Middle frontal gyrus (tissue), 1 donor: ENCODE results near the gene MC1R.
A peak's percentile ranks its signal among the peaks of the same experiment; 100 is the strongest.
"Not testable (repeated sequence)": the region's sequence is repeated elsewhere in the genome, so short reads cannot be mapped to it uniquely, and the experiment has no call there.

Source experiments
- DNase-seq: peaks from one replicate; pipeline ENCODE4 v3.0.0-alpha.2; 2015; ENCODE audit warnings: low spot score; ENCODE audit errors: extremely low spot score

The MC1R gene

DNA sequence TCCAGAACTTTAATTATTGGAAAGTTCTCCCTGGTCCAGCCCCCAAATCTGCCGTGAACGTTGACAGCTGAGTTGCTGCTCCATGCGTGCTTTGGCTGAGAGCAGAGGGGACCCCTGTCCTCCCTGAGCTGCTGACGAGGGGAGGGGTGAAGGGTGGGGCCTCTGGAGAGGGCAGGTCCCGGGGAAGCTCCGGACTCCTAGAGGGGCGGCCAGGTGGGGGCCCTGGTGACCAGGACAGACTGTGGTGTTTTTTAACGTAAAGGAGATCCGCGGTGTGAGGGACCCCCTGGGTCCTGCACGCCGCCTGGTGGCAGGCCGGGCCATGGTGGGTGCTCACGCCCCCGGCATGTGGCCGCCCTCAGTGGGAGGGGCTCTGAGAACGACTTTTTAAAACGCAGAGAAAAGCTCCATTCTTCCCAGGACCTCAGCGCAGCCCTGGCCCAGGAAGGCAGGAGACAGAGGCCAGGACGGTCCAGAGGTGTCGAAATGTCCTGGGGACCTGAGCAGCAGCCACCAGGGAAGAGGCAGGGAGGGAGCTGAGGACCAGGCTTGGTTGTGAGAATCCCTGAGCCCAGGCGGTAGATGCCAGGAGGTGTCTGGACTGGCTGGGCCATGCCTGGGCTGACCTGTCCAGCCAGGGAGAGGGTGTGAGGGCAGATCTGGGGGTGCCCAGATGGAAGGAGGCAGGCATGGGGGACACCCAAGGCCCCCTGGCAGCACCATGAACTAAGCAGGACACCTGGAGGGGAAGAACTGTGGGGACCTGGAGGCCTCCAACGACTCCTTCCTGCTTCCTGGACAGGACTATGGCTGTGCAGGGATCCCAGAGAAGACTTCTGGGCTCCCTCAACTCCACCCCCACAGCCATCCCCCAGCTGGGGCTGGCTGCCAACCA lies at the start of gene MC1R:
Gene MC1R (plus strand): TSS at position 410 of the 895 bp plus-strand sequence. CDS start 397 bp downstream, at position 807.
- no peak for DNase-seq

DNA sequence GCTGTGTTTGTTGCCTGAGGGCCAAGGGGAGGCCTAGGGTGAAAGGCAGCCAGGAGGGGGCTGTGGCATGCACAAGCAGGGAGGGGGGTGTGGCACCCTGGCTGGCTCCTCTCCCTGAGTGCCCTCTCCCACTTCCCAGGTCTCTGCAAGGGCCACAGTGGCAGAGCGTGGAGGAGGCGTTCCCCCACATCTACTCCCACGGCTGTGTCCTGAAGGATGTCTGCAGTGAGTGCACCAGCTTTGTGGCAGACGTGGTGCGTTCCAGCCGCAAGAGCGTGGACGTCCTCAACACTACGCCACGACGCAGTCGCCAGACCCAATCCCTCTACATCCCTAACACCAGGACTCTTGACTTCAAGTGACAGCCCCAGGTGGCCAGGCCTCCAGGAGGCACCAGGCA lies 48.8 kb upstream of the MC1R start:
- no peak for DNase-seq

DNA sequence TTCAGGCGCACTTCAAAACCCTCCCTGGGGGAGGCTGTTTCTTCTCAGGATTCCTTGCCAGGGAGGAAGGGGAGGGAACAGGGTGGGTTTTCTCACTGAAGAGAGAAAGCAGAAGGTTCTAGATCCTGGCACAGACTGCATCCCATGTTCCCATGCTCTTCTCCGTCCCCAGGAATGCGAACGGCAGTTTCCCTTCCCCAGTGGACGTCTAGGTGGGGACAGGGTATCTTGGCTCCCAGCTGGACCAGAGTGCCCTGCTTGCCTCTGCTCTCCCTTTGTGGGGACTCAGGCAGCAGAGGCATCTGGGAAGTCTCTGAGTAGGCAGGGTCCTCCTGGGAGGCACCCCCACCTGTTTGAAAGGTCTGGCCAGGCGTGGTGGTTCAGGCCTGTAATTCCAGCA lies 48.2 kb upstream of the MC1R start:
- DNase-seq, result no peak

DNA sequence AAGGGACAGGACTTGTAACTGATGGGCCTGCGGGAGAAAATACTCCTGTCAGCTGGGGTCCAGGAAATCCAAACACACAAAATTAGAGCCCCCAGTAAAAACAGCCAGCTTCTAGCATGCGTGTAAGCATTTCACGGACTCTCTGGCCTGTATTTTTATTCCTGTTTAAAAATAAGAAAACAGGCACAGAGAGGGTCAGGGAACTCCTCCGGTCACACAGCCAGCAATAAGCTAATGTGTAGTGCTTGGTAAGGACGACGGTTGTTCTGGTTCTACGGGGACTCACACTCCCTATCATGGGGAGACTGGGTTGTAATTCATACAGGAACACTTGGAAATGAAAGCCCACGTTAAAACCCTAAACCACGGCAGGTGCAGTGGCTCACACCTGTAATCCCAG lies 46.8 kb upstream of the MC1R start:
- DNase-seq, result no peak

DNA sequence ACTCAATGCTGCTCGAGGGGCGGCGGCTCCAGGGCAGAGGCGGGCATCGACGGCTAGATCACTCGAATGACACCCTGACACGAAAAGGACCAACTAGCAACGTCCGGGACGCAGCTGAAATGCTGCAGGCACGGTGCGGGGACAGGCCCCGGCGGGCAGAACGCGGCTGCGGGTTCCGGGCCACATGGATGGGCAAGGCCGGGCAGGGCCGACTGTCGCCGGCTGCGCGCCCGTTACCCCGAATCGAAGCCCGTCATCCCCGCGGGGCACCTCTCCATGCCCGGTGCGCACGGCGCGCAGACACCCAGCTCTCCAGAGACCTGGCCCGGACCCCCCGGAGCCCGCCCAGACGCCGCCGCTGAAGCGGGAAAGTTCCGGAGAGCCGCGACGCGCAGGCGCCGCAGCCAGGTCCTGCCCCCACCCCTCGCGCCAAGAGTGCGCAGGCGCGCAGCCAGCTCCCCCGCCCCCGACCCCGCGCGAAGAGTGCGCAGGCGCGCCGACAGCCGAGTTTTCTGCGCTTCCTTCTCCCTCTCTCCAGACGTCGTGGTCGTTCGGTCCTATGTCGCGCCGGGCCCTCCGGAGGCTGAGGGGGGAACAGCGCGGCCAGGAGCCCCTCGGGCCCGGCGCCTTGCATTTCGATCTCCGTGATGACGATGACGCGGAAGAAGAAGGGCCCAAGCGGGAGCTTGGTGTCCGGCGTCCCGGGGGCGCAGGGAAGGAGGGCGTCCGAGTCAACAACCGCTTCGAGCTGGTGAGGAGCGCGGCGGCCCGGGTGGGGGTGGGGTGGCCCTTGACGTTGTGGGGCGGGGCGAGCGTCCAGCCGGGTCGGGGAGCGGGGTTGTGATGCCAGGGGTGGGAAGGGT lies 45.3 kb upstream of the MC1R start, which contains the start of gene TCF25:
Gene TCF25 (plus strand): TSS at position 484 of the 863 bp plus-strand sequence. CDS start 76 bp downstream, at position 560.
- DNase-seq, result peak; percentile 63

DNA sequence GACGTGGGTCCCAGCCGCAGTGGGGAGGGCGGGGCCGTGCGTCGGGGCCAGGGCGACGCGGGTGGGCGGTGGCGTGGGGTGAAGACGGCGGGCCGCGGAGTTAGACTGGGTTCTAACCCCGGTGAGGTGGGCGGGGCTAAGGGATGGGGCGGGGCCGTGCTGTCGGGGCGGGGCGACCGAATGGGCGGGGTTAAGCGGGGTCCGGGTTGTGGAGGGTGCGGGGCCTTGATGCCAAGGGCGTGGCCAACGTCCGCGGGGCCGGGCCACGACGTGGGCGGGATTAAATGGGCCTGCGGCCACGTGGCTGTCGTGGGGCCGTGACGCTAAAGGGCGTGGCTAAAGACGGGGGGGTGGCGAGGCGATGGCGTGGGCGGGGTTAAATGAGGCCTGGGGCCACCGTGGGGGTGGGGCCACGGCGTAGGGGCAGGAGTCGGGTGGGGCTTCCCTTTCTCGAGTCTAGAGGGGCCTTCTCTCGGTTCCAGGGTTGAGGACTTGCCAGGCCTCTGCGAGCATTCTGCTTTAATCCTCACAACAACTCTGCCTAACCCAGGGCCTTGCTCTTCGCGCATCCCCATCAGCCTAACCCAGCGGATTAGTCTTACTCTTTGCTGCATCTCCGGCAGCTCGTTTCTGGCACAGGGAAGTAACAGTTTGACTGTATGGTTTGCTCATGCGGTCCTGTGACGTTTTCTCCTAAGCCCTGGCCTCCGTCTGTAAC lies 44.5 kb upstream of the MC1R start:
- DNase-seq, result peak; percentile 76

DNA sequence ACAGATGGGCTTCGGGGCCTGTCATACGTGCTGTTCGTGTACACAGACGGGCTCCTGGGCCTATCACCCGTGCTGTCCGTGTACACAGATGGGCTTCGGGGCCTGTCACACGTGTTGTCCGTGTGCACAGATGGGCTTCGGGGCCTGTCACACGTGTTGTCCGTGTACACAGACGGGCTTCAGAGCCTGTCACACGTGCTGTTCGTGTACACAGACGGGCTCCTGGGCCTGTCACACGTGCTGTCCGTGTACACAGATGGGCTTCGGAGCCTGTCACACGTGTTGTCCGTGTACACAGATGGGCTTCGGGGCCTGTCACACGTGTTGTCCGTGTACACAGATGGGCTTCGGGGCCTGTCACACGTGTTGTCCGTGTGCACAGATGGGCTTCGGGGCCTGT lies 39.5 kb upstream of the MC1R start:
- not testable (repeated sequence) for DNase-seq

DNA sequence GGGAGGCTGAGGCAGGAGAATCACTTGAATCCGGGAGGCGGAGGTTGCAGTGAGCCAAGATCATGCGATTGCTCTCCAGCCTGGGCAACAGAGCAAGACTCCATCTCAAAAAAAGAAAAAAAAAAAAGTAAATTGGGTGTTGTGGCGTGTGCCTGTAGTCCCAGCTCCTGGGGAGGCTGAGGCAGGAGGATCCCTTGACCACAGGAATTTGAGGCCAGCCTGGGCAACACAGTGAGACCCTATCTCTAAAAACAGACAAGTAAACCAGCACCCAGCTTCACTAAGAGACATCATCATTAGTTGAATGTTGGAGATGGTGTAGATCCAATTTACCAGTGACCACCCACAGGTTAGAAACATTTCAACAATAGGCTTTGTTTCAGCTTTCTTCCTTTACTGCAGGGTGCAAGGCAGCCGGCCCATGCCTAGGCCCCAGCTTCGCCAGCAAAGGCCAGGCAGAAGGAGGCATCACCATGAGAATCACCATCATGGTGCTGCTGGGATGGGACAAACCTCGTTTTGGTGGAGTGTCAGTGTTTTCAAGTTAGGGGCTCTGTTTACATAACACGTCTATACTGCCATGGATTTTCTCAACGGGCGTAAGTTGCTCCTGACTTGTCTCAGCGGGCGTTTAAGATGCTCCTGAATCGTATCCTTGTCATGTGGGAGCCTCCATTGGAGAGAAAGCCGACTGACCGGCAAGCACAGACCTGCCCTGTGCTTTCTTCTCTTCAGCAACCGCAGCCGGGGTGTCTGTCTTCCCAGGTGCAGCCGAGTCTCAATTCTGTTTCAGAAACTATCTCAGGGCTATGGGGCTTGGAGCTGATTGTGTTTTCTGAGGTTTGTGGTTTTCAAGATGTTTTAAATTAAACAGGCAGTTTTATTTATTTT lies 37.9 kb upstream of the MC1R start:
- DNase-seq, result no peak

DNA sequence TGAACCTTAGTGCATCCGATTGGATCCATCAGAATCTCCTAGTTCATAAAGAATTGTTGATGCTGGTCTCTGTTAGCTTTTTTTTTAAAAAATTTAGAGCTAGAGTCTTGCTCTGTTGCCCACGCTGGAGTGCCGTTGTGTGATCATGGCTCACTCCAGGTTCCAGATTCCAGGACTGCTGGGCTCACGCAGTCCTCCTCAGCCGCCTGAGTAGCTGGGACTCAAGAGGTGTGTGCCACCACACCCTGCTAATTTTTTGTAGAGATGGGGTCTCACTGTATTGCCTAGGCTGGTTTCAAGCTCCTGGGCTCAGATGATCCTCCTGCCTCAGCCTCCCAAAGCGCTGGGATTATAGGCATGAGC lies 37.3 kb upstream of the MC1R start:
- no peak for DNase-seq

DNA sequence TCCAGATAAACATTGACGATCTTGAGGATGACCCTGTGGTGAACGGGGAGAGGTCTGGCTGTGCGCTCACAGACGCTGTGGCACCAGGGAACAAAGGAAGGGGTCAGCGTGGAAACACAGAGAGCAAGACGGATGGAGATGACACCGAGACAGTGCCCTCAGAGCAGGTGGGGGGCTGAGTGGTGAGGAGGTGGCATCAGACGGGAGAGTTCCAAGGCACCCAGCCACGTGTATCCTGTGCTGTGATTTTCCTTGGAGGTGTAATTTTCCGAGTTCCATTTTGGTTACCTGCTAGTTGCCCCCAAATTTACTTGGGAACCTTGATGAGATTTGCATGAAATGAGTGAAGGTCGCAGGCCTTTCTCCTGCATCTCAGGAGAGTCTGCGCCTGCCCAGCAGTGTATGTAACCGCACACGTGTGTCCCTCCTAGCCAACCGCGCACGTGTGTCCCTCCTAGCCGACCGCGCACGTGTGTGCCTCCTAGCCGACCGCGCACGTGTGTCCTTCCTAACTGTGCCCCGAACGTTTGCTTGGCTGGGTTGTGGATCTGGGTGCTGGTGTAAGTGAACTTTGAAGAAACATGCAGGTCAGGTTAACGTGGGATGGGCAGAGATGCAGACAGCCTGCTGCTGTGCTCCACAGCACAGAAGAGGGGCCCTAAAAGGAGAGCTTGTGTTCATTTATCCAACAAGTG lies 35.2 kb upstream of the MC1R start:
- DNase-seq, result no peak

DNA sequence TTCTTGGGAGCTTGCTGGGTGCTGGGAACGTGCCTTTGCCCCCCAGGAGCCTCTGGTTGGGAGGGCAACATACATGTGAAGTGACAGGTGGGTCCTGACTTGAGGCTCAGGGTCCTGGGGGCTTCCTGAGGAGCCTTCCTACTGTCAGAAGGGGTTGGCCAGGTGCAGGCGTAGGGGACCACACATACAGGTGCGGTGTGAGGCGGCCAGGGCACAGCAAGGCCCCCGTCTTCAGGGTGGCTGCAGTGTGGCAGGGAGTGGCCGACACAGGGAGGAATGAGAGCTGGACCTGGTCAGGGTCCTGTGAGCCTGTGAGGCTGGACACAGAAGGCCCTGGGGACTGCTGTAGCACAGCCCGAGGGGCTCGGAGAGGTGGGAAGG lies 34.6 kb upstream of the MC1R start:
- no peak for DNase-seq

DNA sequence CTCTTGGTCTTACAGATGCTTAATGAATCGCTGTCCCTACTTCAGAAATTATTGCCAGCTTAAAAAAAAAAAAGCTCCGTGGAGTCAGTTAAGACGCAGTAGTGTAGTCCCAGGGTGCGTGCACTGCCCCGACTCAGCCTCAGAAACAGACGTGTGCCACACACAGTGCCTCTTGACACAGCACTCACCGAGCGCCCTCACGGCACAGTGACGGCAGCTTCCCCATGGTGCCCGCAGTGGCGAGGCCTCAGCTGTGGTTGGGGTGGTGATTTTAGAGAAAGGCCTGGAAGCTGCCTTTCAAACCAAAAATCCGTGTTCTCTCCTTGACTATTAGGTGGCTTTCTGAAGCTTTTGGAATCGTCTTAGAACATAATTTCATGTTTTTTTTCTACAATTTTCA lies 31.4 kb upstream of the MC1R start:
- no peak for DNase-seq

DNA sequence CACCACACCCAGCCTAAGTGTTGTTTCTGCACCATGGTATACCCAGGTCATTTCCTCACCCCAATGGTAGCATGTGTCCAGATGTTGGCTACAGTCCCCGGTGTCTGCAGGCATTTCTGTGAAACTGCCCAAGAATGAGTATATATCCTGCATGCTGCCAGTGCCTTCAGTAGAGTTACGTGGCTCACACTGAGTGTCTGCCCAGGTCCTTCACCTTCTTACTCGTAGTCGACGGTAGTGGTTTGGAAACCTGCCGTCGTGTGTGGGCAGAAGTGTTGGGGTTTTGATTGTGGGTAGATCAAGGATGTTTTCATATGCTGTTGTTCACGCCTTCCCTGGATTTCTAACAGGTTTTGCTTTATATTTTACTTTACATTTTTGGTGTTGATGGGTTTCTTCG lies 28.5 kb upstream of the MC1R start:
- no peak for DNase-seq

DNA sequence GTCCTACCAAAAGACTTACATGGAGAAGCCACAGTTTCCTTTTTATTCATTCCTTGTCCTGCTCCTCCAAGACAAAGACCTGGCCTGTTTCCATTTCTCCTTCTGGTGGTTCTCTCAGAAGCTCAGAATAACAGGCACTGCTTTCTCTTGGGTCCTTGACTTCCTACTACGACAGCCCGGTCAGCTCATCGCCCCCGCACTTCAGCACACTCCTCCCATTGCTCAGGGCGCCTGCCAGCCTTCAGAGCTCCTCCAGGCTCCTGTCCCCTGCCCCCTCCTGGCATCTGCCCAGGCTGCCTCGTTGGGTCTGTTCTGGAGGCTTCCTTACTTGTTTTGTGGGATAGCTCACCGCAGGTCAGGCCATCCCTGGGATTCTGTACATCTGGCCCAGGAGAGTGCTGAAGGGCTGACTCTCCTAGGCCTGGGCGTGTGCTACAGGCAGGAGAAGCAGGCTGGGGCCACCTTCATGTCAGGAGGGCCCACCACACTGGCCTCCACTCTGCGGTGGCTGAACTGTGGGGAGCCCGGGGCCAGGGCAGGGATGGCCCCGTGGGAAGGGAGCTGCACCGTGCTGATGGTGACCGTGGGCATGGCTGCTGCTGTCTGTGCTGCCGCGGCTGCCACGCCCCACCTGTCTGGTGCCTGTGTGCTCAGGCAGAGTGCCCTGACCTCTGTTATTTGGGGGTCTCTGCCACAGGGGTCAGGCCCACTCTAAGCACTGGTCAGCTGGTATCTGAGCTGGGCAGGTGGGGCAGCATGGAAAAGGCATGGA lies 27.6 kb upstream of the MC1R start:
- DNase-seq, result no peak

DNA sequence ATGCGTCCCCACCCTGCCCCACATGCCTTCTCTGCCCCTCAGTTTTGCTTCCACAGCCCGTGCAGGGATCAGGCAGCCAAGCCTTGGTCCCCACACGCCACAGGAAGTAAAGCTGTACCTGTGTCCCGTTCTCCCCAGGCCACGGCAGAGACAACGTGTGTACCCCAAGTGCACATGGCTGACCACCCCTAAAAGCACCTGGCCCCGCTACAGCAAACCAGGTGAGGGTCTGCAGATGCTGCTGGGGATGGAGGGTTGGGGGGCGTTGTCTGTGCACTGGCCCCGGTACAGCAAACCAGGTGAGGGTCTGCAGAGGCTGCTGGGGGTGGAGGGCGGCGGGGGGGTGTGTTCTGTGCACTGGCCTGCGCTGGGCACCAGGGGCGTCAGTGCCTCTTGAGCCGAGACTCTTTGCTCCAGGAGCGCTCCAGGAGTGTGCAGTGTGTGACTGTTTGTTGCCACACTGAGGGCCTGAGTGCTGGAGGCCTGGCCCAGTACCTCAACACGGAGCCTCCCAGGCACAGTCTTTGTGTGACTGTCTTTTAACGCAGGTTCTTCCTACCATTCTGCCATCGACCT lies 26.5 kb upstream of the MC1R start:
- no peak for DNase-seq

DNA sequence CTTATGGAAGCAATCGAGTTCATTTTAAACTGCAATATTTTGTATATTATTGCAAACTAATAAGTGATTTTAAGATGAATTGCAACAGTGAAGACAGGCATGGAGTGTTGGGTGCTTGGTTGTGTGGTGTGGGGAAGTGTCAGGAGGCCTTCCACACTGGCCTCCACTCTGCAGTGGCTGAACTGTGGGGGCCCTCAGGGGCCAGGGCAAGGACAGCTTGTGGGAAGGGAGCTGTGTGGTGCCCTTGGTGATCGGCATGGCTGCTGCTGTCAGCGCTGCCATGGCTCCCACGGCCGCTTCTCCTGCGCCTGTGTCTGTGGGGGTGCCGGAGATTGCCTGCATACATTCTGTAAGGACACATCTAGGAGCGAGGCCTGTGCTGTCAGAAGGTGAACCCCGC lies 26.0 kb upstream of the MC1R start:
- DNase-seq, result no peak

DNA sequence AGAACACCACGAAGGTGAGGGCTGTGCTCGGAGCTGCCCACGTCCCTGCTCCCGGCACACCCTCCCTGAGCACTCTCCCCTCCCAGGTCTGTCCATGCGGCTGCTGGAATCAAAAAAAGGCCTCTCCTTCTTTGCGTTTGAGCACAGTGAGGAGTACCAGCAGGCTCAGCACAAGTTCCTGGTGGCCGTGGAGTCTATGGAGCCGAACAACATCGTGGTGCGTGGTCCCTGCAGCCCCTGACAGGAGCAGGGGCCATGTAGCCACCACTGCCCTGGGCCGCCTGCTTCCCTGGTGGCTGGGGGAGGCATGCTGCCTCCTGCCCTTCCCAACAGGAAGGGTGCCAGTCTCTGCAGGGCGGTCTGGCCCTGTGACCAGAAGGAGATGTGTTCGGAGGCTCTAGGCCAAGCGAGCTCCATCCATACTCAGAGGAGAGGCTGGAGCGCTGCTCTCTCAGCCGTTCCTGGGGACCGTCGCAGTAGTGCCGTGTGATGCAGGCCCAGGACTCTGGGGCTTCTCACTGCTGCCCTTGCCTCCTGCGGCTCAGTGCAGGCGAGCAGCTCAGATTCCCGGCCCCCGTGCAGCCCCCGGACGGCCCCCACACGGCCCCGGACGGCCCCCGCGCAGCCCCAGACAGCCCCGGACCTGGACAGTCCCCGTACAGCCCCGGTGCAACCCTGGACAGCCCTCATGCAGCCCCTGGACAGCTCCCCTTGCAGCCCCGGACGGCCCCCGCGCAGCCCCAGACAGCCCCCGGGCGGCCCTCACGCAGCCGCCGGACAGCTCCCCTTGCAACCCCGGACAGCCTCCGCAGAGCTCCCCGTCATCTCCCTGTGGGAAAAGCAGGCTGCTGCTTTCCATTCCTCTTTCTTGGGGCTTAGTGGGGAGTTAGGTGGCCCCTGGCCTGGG lies 24.8 kb upstream of the MC1R start:
- no peak for DNase-seq
